GM19240 (cell line): ENCODE data around the gene JARID2.

Experiments
- DNase-seq: peaks from one replicate; pipeline ENCODE4 v3.0.0; 2011; ENCODE audit warnings: low spot score; ENCODE audit not compliant: insufficient read length

JARID2 gene

GRCh38 chr6:15264412-15264811 lies 18.5 kb downstream of the JARID2 start:
- no peak for DNase-seq

GRCh38 chr6:15264902-15265761 lies 19.3 kb downstream of the JARID2 start:
- no peak for DNase-seq

- DNase-seq = no peak
These were observed 19.9 kb downstream of the JARID2 start for GRCh38 chr6:15265787-15266186.

- DNase-seq = no peak
These were observed 20.6 kb downstream of the JARID2 start for GRCh38 chr6:15266423-15266996.

GRCh38 chr6:15267221-15267620 lies 21.4 kb downstream of the JARID2 start:
- DNase-seq = no peak

- DNase-seq = no peak
These were observed 22.5 kb downstream of the JARID2 start for GRCh38 chr6:15268137-15268908.

- DNase-seq = no peak
These were observed 23.1 kb downstream of the JARID2 start for GRCh38 chr6:15269011-15269410.

GRCh38 chr6:15269619-15270018 lies 23.8 kb downstream of the JARID2 start:
- DNase-seq = no peak

GRCh38 chr6:15270402-15270801 lies 24.5 kb downstream of the JARID2 start:
- no peak for DNase-seq

GRCh38 chr6:15272562-15272961 lies 26.7 kb downstream of the JARID2 start:
- DNase-seq = no peak

- DNase-seq = no peak
These were observed 29.0 kb downstream of the JARID2 start for GRCh38 chr6:15274692-15275387.

GRCh38 chr6:15276036-15276985 lies 30.4 kb downstream of the JARID2 start:
- DNase-seq = no peak

- no peak for DNase-seq
These were observed 33.3 kb downstream of the JARID2 start for GRCh38 chr6:15279047-15279661.

GRCh38 chr6:15280028-15280427 lies 34.2 kb downstream of the JARID2 start:
- no peak for DNase-seq

- DNase-seq = no peak
These were observed 35.1 kb downstream of the JARID2 start for GRCh38 chr6:15280961-15281360.

- DNase-seq = no peak
These were observed 36.5 kb downstream of the JARID2 start for GRCh38 chr6:15282334-15282733.

GRCh38 chr6:15283986-15284361 lies 38.1 kb downstream of the JARID2 start:
- no peak for DNase-seq

GRCh38 chr6:15284743-15285142 lies 38.9 kb downstream of the JARID2 start:
- DNase-seq = no peak

- DNase-seq = no peak
These were observed 39.9 kb downstream of the JARID2 start for GRCh38 chr6:15285682-15286294.
